Activated CD8-positive, alpha-beta T cell treated with anti-CD3 and anti-CD28 coated beads for 36 hours (primary cell): ENCODE results near the gene DEPDC5. TPM values are rescaled to one million over a fixed set of nuclear protein-coding genes. Genes with fewer than 3 reads are reported as not detected.

ENCODE experiments used
- ATAC-seq: fragments of 200-7000 bp; cut with Tn5 transposase; one replicate; pipeline ENCODE4 v1.10.0; 2021; ENCODE audit warnings: mild to moderate bottlenecking, moderate library complexity
- CTCF ChIA-PET: fragments of 350-600 bp; sonication (Branson Sonifier 250); formaldehyde crosslinking; loops from one replicate; lab custom pipeline; 2021; ENCODE audit warnings: antibody characterized with exemption; lab: Charles Lee
- POLR2A ChIA-PET: fragments of 350-600 bp; sonication (Branson Sonifier 250); formaldehyde crosslinking; loops from one replicate; lab custom pipeline; 2021; ENCODE audit warnings: antibody characterized with exemption; lab: Charles Lee
- DNase-seq: peaks from one replicate; pipeline ENCODE4 v3.0.0-alpha.2; 2020
- H3K27ac Mint-ChIP-seq: one replicate; pipeline ENCODE4 v1.8.0; 2021; ENCODE audit warnings: mild to moderate bottlenecking, mixed read lengths
- H3K27me3 Mint-ChIP-seq: one replicate; pipeline ENCODE4 v1.8.0; 2021; ENCODE audit warnings: mixed read lengths
- H3K36me3 Mint-ChIP-seq: one replicate; pipeline ENCODE4 v1.8.0; 2021; ENCODE audit warnings: low read depth, mixed read lengths
- H3K4me1 Mint-ChIP-seq: one replicate; pipeline ENCODE4 v1.8.0; 2021; ENCODE audit warnings: low read depth, mixed read lengths
- H3K4me3 Mint-ChIP-seq: one replicate; pipeline ENCODE4 v1.8.0; 2021; ENCODE audit warnings: mild to moderate bottlenecking, moderate library complexity, mixed read lengths
- H3K9me3 Mint-ChIP-seq: one replicate; pipeline ENCODE4 v1.8.0; 2021; ENCODE audit warnings: mixed read lengths
- CTCF ChIP-seq: fragments of 200-600 bp; IDR thresholded peaks from one replicate; pipeline ENCODE4 v1.8.0; 2022; ENCODE audit warnings: antibody characterized with exemption, mild to moderate bottlenecking
- intact Hi-C: fragments of 100-400 bp; cut with micrococcal nuclease; formaldehyde crosslinking; loops from one replicate; pipeline ENCODE4 v1.10.0; 2022
- total RNA-seq, 2 experiments: library from RNA; stranded (reverse); gene quantifications; one replicate each; pipeline ENCODE4 v1.2.3, GENCODE V29; 2021

DEPDC5 gene
- total RNA-seq, 2 experiments from 2014 or later, result 31.6 to 36.4 TPM

GRCh38 chr22:31872209-31872608, 118.4 kb downstream of the DEPDC5 start:
- Mint-ChIP-seq H3K4me1 (peaks cover 10% of the 10 kb centered on the region), H3K9me3 (no peaks in the 10 kb centered on the region), H3K4me3 (no peak overlapping the region), H3K27me3 (no peaks in the 10 kb centered on the region), H3K27ac (no peak overlapping the region), H3K36me3 (peaks cover 21% of the 10 kb centered on the region)
- no peak for TF ChIP-seq CTCF
- ATAC-seq (no peak), DNase-seq (peak; percentile 27)
- intact Hi-C loops, result no loop called here
- CTCF ChIA-PET, result interaction anchor here (1.3 to 1.6 kb wide), 2 partner anchors 98 to 105 kb away, joined by 4 to 5 read pairs; no protein-coding TSS in a partner anchor
- POLR2A ChIA-PET, result interaction anchor here (0.5 to 1.5 kb wide), 3 partner anchors 76 to 83 kb away, joined by 3 to 4 read pairs (median 3); no protein-coding TSS in a partner anchor

- Mint-ChIP-seq H3K27me3 (no peaks in the 10 kb centered on the region), H3K36me3 (peaks cover 20% of the 10 kb centered on the region), H3K27ac (no peak overlapping the region), H3K4me1 (peaks cover 6% of the 10 kb centered on the region), H3K4me3 (no peak overlapping the region), H3K9me3 (no peaks in the 10 kb centered on the region)
- no peak for TF ChIP-seq CTCF
- POLR2A ChIA-PET, result no interaction called here
- CTCF ChIA-PET, result interaction anchor here (2.2 kb wide), 1 partner anchor 96 kb away, joined by 6 read pairs; no protein-coding TSS in a partner anchor
- ATAC-seq (no peak), DNase-seq (no peak)
- intact Hi-C loops, result no loop called here
These were observed 121.0 kb downstream of the DEPDC5 start for GRCh38 chr22:31874821-31875220.

GRCh38 chr22:31876156-31876920, 122.5 kb downstream of the DEPDC5 start:
- TF ChIP-seq CTCF, result no peak
- Mint-ChIP-seq H3K27ac (no peak overlapping the region), H3K27me3 (no peaks in the 10 kb centered on the region), H3K36me3 (peaks cover 15% of the 10 kb centered on the region), H3K9me3 (no peaks in the 10 kb centered on the region), H3K4me1 (peaks cover 4% of the 10 kb centered on the region), H3K4me3 (no peak overlapping the region)
- no peak for ATAC-seq
- ChIA-PET POLR2A (no interaction called here), CTCF (interaction anchor here (1.1 to 1.6 kb wide), 3 partner anchors 46 to 211 kb away, joined by 3 to 6 read pairs (median 3); no protein-coding TSS in a partner anchor)
- DNase-seq, result peak; percentile 17
- intact Hi-C loops, result no loop called here

GRCh38 chr22:31879585-31879984, 125.8 kb downstream of the DEPDC5 start:
- ChIA-PET POLR2A (interaction anchor here (0.6 to 1.0 kb wide), 2 partner anchors 29 to 213 kb away, joined by 3 read pairs; no protein-coding TSS in a partner anchor), CTCF (interaction anchor here (1.3 kb wide), 1 partner anchor 39 kb away, joined by 3 read pairs; no protein-coding TSS in a partner anchor)
- TF ChIP-seq CTCF, result no peak
- Mint-ChIP-seq H3K4me1 (peaks cover 4% of the 10 kb centered on the region), H3K9me3 (no peaks in the 10 kb centered on the region), H3K27ac (no peak overlapping the region), H3K27me3 (no peaks in the 10 kb centered on the region), H3K36me3 (peaks cover 4% of the 10 kb centered on the region), H3K4me3 (no peak overlapping the region)
- DNase-seq (no peak), ATAC-seq (no peak)
- intact Hi-C loops, result no loop called here

GRCh38 chr22:31881200-31881599, 127.4 kb downstream of the DEPDC5 start:
- no peak for DNase-seq

More at GRCh38 chr22:31881200-31881599, 127.4 kb downstream of the DEPDC5 start:
- Mint-ChIP-seq H3K9me3 (no peaks in the 10 kb centered on the region), H3K36me3 (peaks cover 1% of the 10 kb centered on the region), H3K27ac (no peak overlapping the region), H3K4me3 (no peak overlapping the region), H3K4me1 (peaks cover under 1% of the 10 kb centered on the region), H3K27me3 (no peaks in the 10 kb centered on the region)
- intact Hi-C loops, result no loop called here
- ChIA-PET POLR2A (no interaction called here), CTCF (no interaction called here)
- ATAC-seq, result no peak
- TF ChIP-seq CTCF, result no peak
